ENCODE results near the gene SP7. TPM values are rescaled to one million over a fixed set of nuclear protein-coding genes. Genes with fewer than 3 reads are reported as not detected.
"Not testable (repeated sequence)": the region's sequence is repeated elsewhere in the genome, so short reads cannot be mapped to it uniquely, and the experiment has no call there.

SP7 gene
- total RNA-seq, 1 donor from 2014 or later = not detected

GRCh38 chr12:53352331-53353256 is 16.4 kb upstream of the SP7 start:
- intact Hi-C loops (cut with DNase I) = loop anchor here (1.0 to 2.0 kb wide), 2 partner anchors 69 to 156 kb away; no protein-coding TSS in a partner anchor
- peak; percentile 97 for ATAC-seq (ENCODE audit: poor library complexity)
- DNase-seq = peak; percentile 73

GRCh38 chr12:53347905-53348304 is 11.8 kb upstream of the SP7 start:
- intact Hi-C loops (cut with DNase I) = no loop called here
- no peak for DNase-seq
- no peak for ATAC-seq (ENCODE audit: poor library complexity)

DNA sequence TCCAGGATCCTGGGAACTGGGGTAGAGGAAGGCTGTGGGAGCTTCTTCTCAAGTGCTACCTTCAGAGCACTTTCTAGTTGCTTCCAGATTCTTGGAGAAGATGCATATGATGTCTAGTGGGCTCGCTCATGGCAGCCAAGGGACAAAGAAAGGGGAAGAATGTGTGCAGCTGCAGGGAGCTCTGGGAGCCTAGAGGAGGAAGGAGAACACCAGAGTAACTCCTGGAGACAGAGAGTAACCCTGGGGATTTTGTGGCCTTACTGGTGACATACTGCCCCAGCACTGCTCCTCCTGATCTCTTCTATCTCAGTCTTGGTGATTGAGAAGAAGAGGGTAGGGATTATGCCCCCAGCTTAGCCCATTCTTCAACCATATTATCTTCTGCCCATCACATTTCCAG is 10.3 kb upstream of the SP7 start:
- DNase-seq (no peak), ATAC-seq (ENCODE audit: poor library complexity) (no peak)
- intact Hi-C loops (cut with DNase I) = no loop called here

DNA sequence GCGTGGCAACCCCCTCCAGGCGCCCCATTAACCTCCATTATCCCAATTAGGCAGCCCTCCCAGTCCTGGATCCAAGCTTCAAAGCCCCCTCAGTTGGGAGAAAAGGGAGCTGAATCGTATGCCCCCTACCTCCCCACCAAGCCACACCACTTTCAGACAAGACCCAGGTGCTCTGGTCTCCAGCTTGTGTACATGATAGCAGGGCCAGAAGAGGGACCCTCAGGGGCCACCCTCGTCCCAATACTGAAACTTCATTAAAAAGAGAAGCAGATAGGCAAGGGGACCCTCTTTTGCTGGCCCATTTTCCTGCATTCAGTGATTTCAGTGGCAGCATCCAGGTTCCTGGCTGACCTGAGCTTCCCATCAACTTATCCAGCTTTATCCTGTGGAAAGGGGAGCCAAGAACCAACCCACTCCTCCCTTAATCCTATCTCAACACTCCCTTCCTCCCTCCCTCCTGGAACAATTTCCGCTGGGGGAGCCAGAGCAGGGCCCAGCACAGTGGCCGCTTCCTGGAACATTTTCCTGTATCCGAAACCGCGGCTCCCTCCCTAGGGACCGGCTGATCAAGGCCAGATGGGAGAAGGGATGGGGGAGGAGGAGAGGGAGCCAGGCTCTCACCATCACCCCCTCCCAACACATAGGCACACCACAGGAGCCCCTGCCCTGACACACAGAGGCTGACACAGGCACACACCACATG is 9.5 kb upstream of the SP7 start:
- intact Hi-C loops (cut with DNase I) = loop anchor here (1.0 kb wide), 1 partner anchor 21 kb away; no protein-coding TSS in a partner anchor
- DNase-seq (peak; percentile 70), ATAC-seq (ENCODE audit: poor library complexity) (peak; percentile 44)

DNA sequence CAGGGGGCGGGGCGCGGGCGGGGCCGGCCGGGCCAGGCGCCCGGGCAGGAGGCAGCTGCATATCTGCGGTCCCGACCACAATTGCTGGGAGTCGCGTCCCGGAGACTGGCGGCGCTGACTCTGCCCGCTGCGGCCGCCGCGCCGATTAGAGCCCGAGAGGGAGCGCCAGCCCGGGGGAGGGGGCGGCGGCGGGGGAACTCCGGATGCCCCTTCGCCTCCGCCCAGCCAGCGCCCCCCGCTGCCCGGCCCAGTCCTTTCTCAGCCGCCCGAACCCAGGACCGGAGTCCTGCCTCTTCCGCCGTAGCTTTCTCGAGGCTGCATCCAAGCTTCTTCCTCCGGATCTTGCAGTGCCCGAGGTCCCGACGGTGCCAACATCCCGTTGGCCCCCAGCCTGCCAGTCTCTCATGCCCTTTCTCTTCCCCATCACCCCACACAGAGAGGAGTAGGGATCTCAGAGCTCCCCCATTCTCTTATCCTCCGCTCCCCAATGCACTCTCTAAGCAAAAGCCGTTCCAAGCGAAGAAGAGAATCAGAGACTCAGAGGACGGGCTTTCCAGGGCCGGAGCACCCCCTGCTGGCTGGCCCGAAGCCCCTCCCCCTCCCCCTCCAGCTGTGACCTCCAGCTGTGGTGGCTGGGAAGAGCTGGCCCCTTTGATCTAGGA is 8.8 kb upstream of the SP7 start:
- intact Hi-C loops (cut with DNase I) = loop anchor here (1.0 kb wide), 1 partner anchor 21 kb away; no protein-coding TSS in a partner anchor
- DNase-seq (peak; percentile 85), ATAC-seq (ENCODE audit: poor library complexity) (peak; percentile 98)

- ATAC-seq (ENCODE audit: poor library complexity) = no peak
- intact Hi-C loops (cut with DNase I) = no loop called here
- DNase-seq = no peak
Observed at GRCh38 chr12:53344487-53344823, 8.3 kb upstream of the SP7 start.

DNA sequence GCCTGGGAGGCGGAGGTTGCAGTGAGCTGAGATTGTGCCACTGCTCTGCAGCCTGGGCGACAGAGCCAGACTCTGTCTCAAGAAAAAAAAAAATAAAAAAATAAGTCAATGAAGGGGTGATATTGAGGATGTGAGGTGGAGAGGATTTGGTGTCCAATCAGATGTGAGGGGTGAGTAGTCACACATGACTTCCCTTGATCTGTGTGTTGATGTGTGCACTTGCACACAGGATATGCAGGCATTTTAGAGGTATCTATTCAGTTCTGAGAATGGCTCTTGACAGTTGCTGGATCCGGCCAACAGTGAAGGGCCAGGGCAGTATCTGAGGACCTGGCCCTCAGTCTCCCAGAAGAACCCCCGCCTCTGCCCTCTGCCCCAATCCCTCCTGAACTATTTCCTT is 7.8 kb upstream of the SP7 start:
- ATAC-seq (ENCODE audit: poor library complexity) = no peak
- DNase-seq = no peak
- intact Hi-C loops (cut with DNase I) = no loop called here

DNA sequence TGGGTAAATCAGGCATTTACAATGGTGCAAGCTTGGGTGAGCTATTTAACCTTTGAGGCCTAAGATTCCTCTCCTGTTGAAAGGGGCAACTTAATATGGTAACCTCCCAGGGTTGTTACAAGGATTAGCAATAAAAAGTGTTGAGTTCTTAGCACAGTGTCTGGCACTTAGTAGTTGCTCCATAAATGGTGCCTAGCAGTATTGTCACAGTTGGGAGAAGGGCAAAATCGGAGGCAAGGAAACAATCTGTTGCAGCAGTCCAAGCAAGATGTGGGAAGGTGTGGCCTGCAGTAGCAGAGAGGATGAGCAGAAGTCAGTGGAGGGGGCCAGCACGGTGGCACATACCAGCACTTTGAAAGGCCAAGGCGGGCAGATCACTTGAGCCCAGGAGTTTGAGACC is 7.3 kb upstream of the SP7 start:
- intact Hi-C loops (cut with DNase I) = no loop called here
- DNase-seq (no peak), ATAC-seq (ENCODE audit: poor library complexity) (no peak)

DNA sequence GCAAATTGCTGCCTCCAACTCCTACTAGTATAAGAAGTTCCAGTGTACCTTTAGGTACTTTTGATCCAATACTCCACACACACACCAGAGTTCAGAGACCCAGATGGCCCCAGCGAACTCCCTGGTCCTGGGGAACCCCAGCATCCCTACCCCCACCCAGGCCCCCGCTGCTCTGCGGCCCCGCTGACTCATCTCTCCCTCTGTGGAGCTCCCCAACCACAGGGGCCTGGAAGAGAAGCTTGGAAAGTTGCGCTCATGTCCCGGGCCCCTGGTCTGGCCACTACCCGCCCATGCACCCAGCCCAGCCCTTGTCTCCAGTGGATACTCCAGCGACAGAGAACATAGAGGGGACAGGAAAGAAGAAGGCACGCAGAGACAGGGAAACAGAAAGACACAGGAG is 4.2 kb upstream of the SP7 start:
- DNase-seq (no peak), ATAC-seq (ENCODE audit: poor library complexity) (no peak)
- intact Hi-C loops (cut with DNase I) = no loop called here

- intact Hi-C loops (cut with DNase I) = no loop called here
- DNase-seq (no peak), ATAC-seq (ENCODE audit: poor library complexity) (no peak)
Observed at GRCh38 chr12:53338916-53339315, 2.8 kb upstream of the SP7 start.

- ATAC-seq (ENCODE audit: poor library complexity) (no peak), DNase-seq (no peak)
- intact Hi-C loops (cut with DNase I) = no loop called here
Observed at GRCh38 chr12:53338017-53338416, 1.9 kb upstream of the SP7 start.

DNA sequence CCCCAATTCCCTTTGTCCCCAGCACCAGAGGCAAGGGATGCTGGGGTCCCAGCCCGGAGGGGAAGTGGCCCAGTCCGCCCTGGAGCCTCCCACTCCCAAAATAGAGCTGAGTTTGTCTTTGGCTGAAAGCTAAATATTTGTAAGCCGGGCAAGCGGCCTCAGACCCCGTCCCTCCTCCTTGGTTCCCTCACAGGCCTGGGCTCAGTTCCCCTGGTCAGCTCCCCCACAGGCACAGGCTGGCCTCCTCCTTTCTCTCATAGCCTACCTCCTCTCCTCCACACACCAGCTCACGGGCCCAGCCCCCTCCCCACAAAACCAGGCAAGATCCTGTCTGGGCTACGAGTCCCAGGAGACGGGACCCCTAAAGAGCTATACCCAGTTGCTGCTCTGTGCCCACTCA is 1.3 kb downstream of the SP7 start:
- intact Hi-C loops (cut with DNase I) = no loop called here
- ATAC-seq (ENCODE audit: poor library complexity) = no peak
- no peak for DNase-seq

DNA sequence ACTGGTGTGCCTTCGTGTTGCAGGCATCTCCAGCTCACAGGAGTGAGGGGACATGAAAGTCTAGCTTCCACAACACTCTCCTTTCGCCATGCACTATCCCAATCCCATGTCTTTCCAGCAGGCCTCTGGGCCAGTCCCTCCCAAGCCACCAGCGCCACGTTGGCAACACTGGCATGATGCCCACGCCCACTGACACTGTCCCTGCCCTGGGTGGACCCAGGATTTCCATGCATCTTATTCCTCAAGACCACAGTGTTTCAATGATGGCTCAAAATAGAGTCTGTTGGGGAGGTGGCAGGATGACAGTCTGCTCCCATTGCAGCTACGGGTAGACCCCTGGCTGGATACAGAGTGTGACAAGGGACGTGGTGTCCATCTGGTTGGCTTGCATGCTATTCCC is 2.3 kb downstream of the SP7 start:
- ATAC-seq (ENCODE audit: poor library complexity) (no peak), DNase-seq (no peak)
- intact Hi-C loops (cut with DNase I) = no loop called here

- intact Hi-C loops (cut with DNase I) = no loop called here
- ATAC-seq (ENCODE audit: poor library complexity) (no peak), DNase-seq (no peak)
Observed at GRCh38 chr12:53333289-53333688, 2.9 kb downstream of the SP7 start.

- intact Hi-C loops (cut with DNase I) = no loop called here
- ATAC-seq (ENCODE audit: poor library complexity) (no peak), DNase-seq (no peak)
Observed at GRCh38 chr12:53332744-53333143, 3.4 kb downstream of the SP7 start.

DNA sequence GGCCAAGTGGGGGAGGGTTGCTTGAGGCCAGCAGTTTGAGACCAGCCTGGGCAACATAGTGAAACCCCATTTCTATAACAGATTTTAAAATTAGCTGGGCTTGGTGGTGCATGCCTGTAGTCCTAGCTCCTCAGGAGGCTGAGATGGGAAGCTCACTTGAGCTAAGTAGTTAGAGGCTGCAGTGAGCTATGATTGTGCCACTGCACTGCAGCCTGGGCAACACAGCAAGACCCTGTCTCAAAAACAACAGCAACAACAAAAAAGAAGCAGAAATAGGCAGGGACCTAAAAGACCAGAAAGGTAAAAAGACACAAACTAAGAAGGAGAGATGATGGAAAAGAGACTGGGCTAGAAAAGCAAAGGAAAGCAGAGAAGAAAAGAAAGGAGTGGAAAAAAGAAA is 3.8 kb downstream of the SP7 start:
- DNase-seq; intact Hi-C loops (cut with DNase I); ATAC-seq (ENCODE audit: poor library complexity): not testable (repeated sequence)

DNA sequence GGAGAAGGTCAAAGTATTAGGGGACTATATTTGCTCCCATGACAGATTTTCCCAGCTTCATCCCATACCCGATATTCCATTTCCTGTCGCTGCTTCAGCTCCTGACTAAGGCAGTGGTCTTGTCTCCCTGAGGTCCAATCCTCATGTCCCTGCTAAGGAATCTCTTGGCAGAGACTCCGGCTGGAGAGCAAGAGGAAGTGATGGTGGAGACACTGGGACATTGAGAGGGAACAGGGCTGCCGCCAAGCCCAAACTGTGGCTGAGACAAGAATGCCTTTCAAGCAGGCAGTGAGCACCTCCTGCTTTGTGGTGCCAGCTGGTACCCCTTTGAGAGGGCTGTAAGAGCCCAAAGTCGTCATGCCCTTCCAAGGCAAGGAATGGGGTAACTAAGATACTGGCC is 5.5 kb downstream of the SP7 start:
- no peak for DNase-seq
- ATAC-seq (ENCODE audit: poor library complexity) = no peak
- intact Hi-C loops (cut with DNase I) = no loop called here

GRCh38 chr12:53328043-53328435 is 8.1 kb downstream of the SP7 start:
- no peak for DNase-seq
- ATAC-seq (ENCODE audit: poor library complexity) = no peak
- intact Hi-C loops (cut with DNase I) = loop anchor here (10.0 kb wide), 1 partner anchor 177 kb away; the partner anchor contains the start of genes NPFF and TARBP2

- ATAC-seq (ENCODE audit: poor library complexity) (no peak), DNase-seq (no peak)
- intact Hi-C loops (cut with DNase I) = loop anchor here (10.0 kb wide), 1 partner anchor 177 kb away; the partner anchor contains the start of genes NPFF and TARBP2
Observed at GRCh38 chr12:53327435-53328042, 8.6 kb downstream of the SP7 start.
